Tibial nerve (tissue), 4 donors: ENCODE data around the gene TEAD3. TPM values are rescaled to one million over a fixed set of nuclear protein-coding genes. Genes with fewer than 3 reads are reported as not detected.

Experiments used
- DNase-seq, 2 donors: peaks; one replicate each; pipeline ENCODE4 v3.0.0-alpha.2; 2019; ENCODE audit warnings: low spot score in 2 of 2
- H3K27ac ChIP-seq, 4 donors: fragments of 200-600 bp; sonication (generic) in 3 of 4; one replicate each; pipeline ENCODE4 v1.5.1; 2017 to 2019; ENCODE audit warnings: mild to moderate bottlenecking in 1 of 4
- H3K27me3 ChIP-seq, 2 donors: fragments of 200-600 bp; sonication (generic) in 1 of 2; one replicate each; pipeline versions ENCODE4 v1.5.1 to v1.6.0; 2017 to 2019
- H3K36me3 ChIP-seq, 3 donors: fragments of 200-600 bp; sonication (generic); one replicate each; pipeline ENCODE4 v1.5.1; 2018 to 2019
- H3K4me1 ChIP-seq, 4 donors: fragments of 200-600 bp; sonication (generic) in 3 of 4; one replicate each; pipeline ENCODE4 v1.5.1; 2017 to 2019
- H3K4me3 ChIP-seq, 4 donors: fragments of 200-600 bp; sonication (generic) in 3 of 4; one replicate each; pipeline ENCODE4 v1.5.1; 2017 to 2019; ENCODE audit warnings: mild to moderate bottlenecking in 1 of 4, moderate library complexity in 1 of 4
- H3K9me3 ChIP-seq, 4 donors: fragments of 200-600 bp; sonication (generic) in 3 of 4; one replicate each; pipeline ENCODE4 v1.5.1; 2017 to 2019
- EP300 ChIP-seq, 2 donors: sonication (generic); formaldehyde crosslinking; IDR thresholded peaks; one replicate each; pipeline ENCODE4 v1.6.1; 2017; ENCODE audit warnings: antibody characterized with exemption in 2 of 2, mild to moderate bottlenecking in 1 of 2
- POLR2A ChIP-seq, 2 donors: fragments of 450-650 bp; IDR thresholded peaks; one replicate each; pipeline ENCODE4 v1.6.1; 2017; ENCODE audit warnings: antibody characterized with exemption in 2 of 2, mild to moderate bottlenecking in 2 of 2, moderate library complexity in 2 of 2
- WGBS, 2 donors: methylation state at CpG; one replicate each; pipeline ENCODE4 v1.1.5; 2018; 5-methylcytosine and 5-hydroxymethylcytosine counted together
- total RNA-seq, 4 donors: library from RNA; depleted of rRNA; stranded (reverse); fragments of >200 nt; gene quantifications; one replicate each; pipeline ENCODE4 v1.1.0, GENCODE V29; 2016
- TF ChIP-seq, protein P1 (sequence below), 5 experiments: fragments of 200-600 bp in 3 of 5; fragments of 450-650 bp in 2 of 5; sonication (generic) in 3 of 5; IDR thresholded peaks; one replicate each; pipeline ENCODE4 v1.5.1; 2016 to 2019; ENCODE audit warnings: antibody characterized with exemption in 5 of 5, mild to moderate bottlenecking in 3 of 5, moderate library complexity in 2 of 5

TEAD3 gene
- total RNA-seq, 4 donors from 2014 or later, result 9.8 to 20.1 (median 13.6) TPM

DNA sequence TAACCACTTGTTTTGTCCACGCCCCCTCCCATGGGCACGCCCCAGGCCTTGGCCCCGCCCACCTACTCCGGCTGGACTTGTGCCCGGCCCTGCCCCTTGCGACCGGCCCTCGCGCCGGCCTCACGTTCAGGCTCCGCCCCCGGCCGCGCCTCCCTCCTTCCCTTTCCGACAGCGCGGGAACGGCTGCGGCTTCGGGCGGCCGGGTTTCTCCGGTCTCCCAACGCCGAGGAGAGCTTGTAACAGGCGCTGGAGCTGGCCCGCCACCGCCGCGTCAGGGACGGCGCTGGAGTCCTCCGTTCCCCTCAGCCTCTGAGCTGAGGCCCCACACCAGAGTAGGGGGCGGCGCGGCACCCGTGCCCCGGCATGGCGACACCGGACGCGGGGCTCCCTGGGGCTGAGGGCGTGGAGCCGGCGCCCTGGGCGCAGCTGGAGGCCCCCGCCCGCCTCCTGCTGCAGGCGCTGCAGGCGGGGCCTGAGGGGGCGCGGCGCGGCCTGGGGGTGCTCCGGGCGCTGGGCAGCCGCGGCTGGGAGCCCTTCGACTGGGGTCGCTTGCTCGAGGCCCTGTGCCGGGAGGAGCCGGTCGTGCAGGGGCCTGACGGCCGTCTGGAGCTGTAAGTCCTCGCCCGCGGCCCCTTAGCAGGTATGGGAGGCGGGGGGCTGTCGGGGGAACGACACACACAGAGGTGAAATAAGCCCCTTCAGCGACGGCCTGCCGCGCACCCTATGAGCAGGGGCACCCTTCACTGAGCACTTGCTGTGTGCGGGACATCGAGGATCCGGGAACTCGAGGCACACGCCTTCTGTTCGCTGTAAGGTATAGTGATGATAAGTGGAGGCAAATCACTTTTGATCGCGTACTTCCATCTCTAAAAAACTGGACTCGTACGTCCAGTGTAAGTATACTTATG lies 44.4 kb downstream of the TEAD3 start, which contains the start of gene FANCE:
Gene FANCE (plus strand): TSS at position 156 of the 908 bp plus-strand sequence. CDS start 208 bp downstream, at position 364.
- 1 to 2% methylated on average over 37 to 70 of the region's 87 CpGs for WGBS, 2 donors
- peak within 1 kb of the TSS; percentile 48 to 73 (median 56) for H3K4me3 ChIP-seq
- DNase-seq, result peak; percentile 95 to 98

DNA sequence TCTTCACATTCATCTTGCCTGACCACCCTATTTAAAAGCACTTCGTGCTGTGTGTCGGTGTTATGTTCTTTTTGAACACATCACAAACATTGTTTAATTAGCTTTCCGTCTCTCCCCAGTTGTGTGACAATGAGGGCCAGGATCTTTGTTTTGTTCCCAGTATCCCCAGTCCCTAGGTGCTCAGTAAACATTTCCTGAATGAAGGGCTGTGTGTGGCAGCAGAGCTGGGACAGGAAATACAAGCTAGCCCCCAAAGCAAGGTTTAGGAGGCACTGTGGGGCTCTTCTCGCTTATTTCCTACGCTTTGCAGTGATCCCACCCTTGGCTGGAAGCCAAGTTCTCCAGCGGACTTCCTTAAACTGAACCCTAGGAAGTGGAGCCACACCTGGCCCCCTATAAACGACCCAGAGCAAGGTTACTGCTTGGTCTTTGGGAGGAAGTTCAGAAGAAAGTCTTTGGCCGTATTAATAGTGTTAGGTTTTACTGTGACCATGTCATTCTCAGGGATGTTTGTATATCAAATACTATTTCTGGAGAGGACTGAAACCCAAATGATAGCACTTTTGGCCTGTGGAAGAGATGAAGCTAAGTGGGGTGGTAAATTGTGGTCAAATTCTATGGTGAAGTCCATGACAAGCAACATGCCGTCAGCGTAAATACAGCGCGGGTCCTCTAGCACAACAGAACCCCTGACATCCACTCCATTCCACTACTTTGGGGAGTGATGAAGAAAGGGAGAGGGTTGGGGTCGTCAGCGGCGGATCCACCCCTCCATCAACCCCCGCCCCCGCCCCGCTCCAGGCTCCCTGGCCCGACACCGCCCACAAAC lies 45.3 kb downstream of the TEAD3 start:
- TF ChIP-seq, protein P1, sequence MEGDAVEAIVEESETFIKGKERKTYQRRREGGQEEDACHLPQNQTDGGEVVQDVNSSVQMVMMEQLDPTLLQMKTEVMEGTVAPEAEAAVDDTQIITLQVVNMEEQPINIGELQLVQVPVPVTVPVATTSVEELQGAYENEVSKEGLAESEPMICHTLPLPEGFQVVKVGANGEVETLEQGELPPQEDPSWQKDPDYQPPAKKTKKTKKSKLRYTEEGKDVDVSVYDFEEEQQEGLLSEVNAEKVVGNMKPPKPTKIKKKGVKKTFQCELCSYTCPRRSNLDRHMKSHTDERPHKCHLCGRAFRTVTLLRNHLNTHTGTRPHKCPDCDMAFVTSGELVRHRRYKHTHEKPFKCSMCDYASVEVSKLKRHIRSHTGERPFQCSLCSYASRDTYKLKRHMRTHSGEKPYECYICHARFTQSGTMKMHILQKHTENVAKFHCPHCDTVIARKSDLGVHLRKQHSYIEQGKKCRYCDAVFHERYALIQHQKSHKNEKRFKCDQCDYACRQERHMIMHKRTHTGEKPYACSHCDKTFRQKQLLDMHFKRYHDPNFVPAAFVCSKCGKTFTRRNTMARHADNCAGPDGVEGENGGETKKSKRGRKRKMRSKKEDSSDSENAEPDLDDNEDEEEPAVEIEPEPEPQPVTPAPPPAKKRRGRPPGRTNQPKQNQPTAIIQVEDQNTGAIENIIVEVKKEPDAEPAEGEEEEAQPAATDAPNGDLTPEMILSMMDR (IDR thresholded peaks at IDR 0.05), result no peak
- TF ChIP-seq EP300 (IDR thresholded peaks at IDR 0.05) (no peak), POLR2A (IDR thresholded peaks at IDR 0.05) (no peak)
- Histone ChIP-seq H3K4me3 (peak overlapping the region; percentile 48 to 73 (median 56)), H3K36me3 (peaks cover 0 to 13% (median 0%) of the 10 kb centered on the region in 3 donors), H3K27me3 (no peaks in the 10 kb centered on the region), H3K9me3 (no peaks in the 10 kb centered on the region), H3K4me1 (peaks cover 0 to 39% (median 15%) of the 10 kb centered on the region in 4 donors), H3K27ac (peak overlapping the region; percentile 31 to 85 (median 64))
- 13 to 17% methylated on average over 15 to 20 of the region's 20 CpGs for WGBS, 2 donors
- DNase-seq, result no peak

More for the DNA sequence above, 44.4 kb downstream of the TEAD3 start, which contains the start of gene FANCE:
- Histone ChIP-seq H3K4me1 (peaks cover 0 to 39% (median 15%) of the 10 kb centered on the region in 4 donors), H3K36me3 (peaks cover 0 to 21% (median 0%) of the 10 kb centered on the region in 3 donors), H3K27ac (peak within 1 kb of the TSS; percentile 43 to 85 (median 76)), H3K9me3 (no peaks in the 10 kb centered on the region), H3K27me3 (no peaks in the 10 kb centered on the region)
- TF ChIP-seq EP300 (IDR thresholded peaks at IDR 0.05), result peak in 1 of 2 donors; percentile 79
- TF ChIP-seq, protein P1 (IDR thresholded peaks at IDR 0.05), result peak in 2 of 5 experiments; percentile 11 to 23
- peak in 1 of 2 donors; percentile 72 for TF ChIP-seq POLR2A (IDR thresholded peaks at IDR 0.05)

DNA sequence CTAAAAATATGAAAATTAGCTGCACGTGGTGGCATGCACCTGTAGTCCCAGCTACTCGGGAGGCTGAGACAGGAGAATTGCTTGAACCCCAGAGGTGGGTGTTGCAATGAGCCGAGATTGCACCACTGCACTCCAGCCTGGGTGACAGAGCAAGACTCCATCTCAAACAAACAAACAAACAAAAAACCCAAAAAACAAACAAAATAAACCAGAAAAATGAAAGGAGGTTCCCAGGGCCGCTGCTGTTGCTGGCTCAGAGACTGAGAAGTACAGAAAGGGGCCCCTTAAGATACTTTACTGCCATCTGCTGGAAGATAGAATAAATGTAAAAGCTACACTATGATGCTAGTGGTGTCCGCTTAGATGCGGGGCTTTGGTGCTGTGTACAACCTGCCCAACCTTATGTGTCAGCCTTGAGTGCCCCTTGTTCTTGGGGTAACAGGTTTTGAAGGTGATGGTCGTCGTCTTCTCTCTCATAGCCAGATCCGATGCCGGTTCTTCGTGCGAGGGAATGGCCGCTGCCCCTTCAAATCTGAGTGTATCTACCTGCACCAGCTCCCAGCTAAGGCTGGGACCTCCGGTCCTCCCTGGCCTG lies 47.5 kb downstream of the TEAD3 start:
- Histone ChIP-seq H3K27me3 (no peaks in the 10 kb centered on the region), H3K9me3 (no peaks in the 10 kb centered on the region), H3K36me3 (no peaks in the 10 kb centered on the region), H3K27ac (no peak overlapping the region), H3K4me1 (peaks cover 0 to 30% (median 11%) of the 10 kb centered on the region in 4 donors), H3K4me3 (no peak overlapping the region)
- WGBS, 2 donors, result 35 to 39% methylated on average over 14 of the region's 14 CpGs
- no peak for DNase-seq
- TF ChIP-seq EP300 (IDR thresholded peaks at IDR 0.05) (peak in 1 of 2 donors; percentile 16), POLR2A (IDR thresholded peaks at IDR 0.05) (no peak)
- TF ChIP-seq, protein P1 (IDR thresholded peaks at IDR 0.05), result peak; percentile 63 to 84 (median 69)

DNA sequence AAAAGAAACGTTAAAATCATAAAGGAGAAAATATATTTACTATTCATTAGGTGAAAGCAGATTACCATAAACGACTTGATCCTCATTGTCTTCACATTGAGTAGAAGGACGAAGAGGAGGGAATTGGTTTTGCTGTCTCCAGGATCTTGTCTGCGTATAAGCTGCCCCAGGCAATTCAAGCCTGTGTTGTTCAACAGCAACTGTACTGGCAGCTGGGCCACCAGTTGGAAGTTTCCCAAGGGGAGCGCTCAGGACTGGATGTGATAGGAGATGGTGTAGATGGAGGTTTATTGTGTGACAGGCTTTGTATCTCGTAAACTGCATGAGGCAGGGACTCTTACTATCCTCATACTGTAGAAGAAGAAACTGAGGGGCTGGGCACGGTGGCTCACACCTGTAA lies 48.7 kb downstream of the TEAD3 start:
- Histone ChIP-seq H3K27ac (no peak overlapping the region), H3K36me3 (no peaks in the 10 kb centered on the region), H3K4me3 (no peak overlapping the region), H3K9me3 (no peaks in the 10 kb centered on the region), H3K4me1 (peaks cover 0 to 18% (median 5%) of the 10 kb centered on the region in 4 donors), H3K27me3 (no peaks in the 10 kb centered on the region)
- WGBS, 2 donors, result 71 to 76% methylated on average over 7 of the region's 7 CpGs
- TF ChIP-seq EP300 (IDR thresholded peaks at IDR 0.05) (no peak), POLR2A (IDR thresholded peaks at IDR 0.05) (no peak)
- TF ChIP-seq, protein P1 (IDR thresholded peaks at IDR 0.05), result no peak
- DNase-seq, result no peak
